ENCODE measurements around the gene ONECUT3.

GRCh38 chr19:1751367-1752008, 1.8 kb upstream of the ONECUT3 start:
- TF ChIP-seq CTCF (IDR thresholded peaks at IDR 0.05) = no peak
- no peak for TF ChIP-seq POLR2A (IDR thresholded peaks at IDR 0.05)
